Type B pancreatic cell (in vitro differentiated cells): ENCODE results near the gene AMH. TPM values are rescaled to one million over a fixed set of nuclear protein-coding genes. Genes with fewer than 3 reads are reported as not detected.

ENCODE experiments used
- DNase-seq: peaks from one replicate; pipeline ENCODE4 v3.0.0; 2021; ENCODE audit warnings: mixed read lengths; ENCODE audit not compliant: unreplicated experiment; ENCODE audit errors: extremely low spot score
- H3K27ac Mint-ChIP-seq: 2 replicates; pipeline ENCODE4 v1.8.0; 2021; ENCODE audit warnings: mild to moderate bottlenecking, mixed read lengths
- H3K27me3 Mint-ChIP-seq: 2 replicates; pipeline ENCODE4 v1.8.0; 2021; ENCODE audit warnings: mixed read lengths
- H3K36me3 Mint-ChIP-seq: 2 replicates; pipeline ENCODE4 v1.8.0; 2021; ENCODE audit warnings: mixed read lengths
- H3K4me1 Mint-ChIP-seq: one replicate; pipeline ENCODE4 v1.8.0; 2021; ENCODE audit warnings: mixed read lengths; ENCODE audit not compliant: unreplicated experiment
- H3K4me3 Mint-ChIP-seq: 2 replicates; pipeline ENCODE4 v1.8.0; 2021; ENCODE audit warnings: mild to moderate bottlenecking, mixed read lengths
- H3K9me3 Mint-ChIP-seq: 2 replicates; pipeline ENCODE4 v1.8.0; 2021; ENCODE audit warnings: mixed read lengths
- total RNA-seq: library from RNA; stranded (reverse); gene quantifications from 2 replicates; pipeline ENCODE4 v1.2.1, GENCODE V29; 2021; ENCODE audit warnings: low replicate concordance
- TF ChIP-seq, protein P1 (sequence below): fragments of 200-600 bp; sonication (generic); conservative IDR thresholded peaks from 2 replicates; pipeline ENCODE4 v1.5.0; 2021; ENCODE audit warnings: antibody characterized with exemption, mild to moderate bottlenecking

AMH gene
- total RNA-seq, 1 donor from 2014 or later = 49.5 TPM

DNA sequence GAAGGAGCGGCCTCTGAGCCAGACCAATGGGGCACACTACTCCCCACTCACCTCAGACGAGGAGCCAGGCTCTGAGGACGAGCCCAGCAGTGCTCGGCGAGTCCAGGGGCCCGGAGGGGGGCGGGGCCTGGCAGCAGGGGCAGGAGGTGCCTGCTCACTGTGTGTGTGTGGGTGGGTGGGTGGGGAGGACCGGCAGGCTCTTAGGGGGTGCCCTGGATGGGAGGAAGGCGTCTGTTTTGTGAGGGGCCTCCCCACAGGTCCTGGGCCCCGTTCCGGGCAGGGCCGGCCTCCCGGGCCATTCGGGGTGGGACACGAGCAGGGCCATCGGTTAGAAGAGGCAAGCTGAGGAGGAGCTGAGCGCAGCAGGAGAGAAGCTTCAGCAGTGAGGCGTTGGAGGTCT lies 25.7 kb upstream of the AMH start:
- no peak for DNase-seq
- Mint-ChIP-seq H3K27me3 (no peaks in the 10 kb centered on the region), H3K9me3 (no peaks in the 10 kb centered on the region), H3K36me3 (no peaks in the 10 kb centered on the region), H3K4me1 (no peaks in the 10 kb centered on the region), H3K27ac (no peak overlapping the region), H3K4me3 (no peak overlapping the region)
- TF ChIP-seq, protein P1, sequence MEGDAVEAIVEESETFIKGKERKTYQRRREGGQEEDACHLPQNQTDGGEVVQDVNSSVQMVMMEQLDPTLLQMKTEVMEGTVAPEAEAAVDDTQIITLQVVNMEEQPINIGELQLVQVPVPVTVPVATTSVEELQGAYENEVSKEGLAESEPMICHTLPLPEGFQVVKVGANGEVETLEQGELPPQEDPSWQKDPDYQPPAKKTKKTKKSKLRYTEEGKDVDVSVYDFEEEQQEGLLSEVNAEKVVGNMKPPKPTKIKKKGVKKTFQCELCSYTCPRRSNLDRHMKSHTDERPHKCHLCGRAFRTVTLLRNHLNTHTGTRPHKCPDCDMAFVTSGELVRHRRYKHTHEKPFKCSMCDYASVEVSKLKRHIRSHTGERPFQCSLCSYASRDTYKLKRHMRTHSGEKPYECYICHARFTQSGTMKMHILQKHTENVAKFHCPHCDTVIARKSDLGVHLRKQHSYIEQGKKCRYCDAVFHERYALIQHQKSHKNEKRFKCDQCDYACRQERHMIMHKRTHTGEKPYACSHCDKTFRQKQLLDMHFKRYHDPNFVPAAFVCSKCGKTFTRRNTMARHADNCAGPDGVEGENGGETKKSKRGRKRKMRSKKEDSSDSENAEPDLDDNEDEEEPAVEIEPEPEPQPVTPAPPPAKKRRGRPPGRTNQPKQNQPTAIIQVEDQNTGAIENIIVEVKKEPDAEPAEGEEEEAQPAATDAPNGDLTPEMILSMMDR = no peak

DNA sequence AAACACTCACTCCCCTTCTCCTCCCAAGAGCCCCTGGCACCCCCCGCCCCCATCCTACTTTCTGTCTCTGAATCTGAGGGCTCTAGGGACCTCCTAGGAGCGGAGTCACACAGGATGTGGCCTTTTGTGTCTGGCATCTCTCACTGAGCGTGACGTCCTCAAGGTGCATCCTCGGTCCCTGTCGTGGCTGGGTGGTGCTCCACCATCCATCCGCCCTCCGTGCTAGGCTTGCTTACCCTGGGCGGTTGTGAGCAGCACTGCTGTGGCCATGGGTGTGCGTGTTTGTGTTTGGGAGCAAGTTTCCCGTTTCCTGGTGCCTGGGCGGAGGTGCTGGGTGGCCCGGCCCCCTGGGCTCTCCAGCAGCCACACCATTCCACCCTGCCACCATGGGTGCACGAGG lies 25.2 kb upstream of the AMH start:
- Mint-ChIP-seq H3K27ac (peak overlapping the region; percentile 58), H3K27me3 (no peaks in the 10 kb centered on the region), H3K4me1 (no peaks in the 10 kb centered on the region), H3K9me3 (no peaks in the 10 kb centered on the region), H3K36me3 (no peaks in the 10 kb centered on the region), H3K4me3 (no peak overlapping the region)
- TF ChIP-seq, protein P1 = no peak
- no peak for DNase-seq

DNA sequence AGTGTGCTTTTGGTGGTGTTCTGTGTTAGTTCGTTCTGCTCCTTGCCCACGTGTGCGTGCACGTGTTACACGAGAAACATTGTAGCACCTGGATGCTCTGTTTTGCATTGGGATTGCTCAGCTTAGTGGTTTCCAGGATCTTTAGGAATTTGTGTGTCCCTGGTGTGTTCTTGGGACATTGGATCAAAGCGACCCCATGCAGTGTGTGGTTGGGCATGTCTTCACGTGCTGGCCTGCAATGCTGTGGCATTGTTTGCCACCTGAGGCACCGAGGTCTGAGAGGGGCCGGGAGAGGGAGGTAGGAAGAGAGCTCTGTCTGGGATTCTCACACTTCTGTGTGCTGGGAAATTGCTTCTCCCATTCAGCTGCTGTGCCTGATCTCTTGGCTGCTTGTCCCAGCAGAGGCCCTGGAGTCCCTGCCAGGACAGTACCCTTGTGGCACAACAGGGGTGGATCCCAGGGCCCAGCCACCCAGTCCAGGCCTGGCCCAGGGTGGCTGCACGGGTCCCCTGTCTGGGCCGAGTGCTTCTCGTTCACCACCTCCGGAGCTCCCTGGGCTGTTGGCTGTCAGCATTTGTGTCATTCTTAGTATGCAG lies 24.3 kb upstream of the AMH start:
- Mint-ChIP-seq H3K27me3 (no peaks in the 10 kb centered on the region), H3K27ac (peak overlapping the region; percentile 58), H3K36me3 (no peaks in the 10 kb centered on the region), H3K9me3 (no peaks in the 10 kb centered on the region), H3K4me1 (no peaks in the 10 kb centered on the region), H3K4me3 (no peak overlapping the region)
- TF ChIP-seq, protein P1 = no peak
- DNase-seq = no peak

DNA sequence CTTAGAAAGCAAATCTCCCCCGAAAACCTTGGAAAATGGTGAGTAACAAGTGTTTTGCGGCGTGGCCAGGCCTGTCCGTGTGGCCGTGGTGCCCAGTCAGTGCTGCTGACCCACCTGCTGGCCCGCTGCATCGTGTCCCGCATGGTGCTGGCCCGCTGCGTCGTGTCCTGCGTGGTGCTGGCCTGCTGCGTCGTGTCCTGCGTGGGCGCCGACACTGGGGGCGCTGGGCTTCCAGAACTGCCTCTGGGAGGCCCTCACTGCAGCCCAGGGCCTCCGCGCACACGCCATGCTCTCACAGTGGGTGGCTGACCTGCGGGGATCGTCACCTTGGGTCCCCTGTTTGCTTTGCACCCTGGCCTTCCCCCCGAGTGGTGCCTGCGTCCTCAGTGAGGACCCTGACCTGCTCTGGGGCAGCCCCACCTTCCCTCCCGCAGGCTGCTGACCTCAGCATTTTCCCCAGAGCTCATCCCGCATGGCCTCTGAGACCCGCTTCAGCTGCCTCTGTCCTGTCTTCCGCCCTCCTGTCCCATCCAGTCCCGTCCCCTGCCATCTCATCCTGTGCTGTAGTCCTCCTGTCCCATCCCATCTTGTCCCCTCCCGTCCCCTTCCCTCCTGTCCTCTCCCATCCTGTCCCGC lies 23.6 kb upstream of the AMH start:
- no peak overlapping the region for H3K27ac Mint-ChIP-seq
- no peaks in the 10 kb centered on the region for H3K9me3 Mint-ChIP-seq
- no peaks in the 10 kb centered on the region for H3K27me3 Mint-ChIP-seq
- H3K4me1 Mint-ChIP-seq = no peaks in the 10 kb centered on the region
- H3K4me3 Mint-ChIP-seq = no peak overlapping the region
- TF ChIP-seq, protein P1 = no peak
- DNase-seq = no peak
- H3K36me3 Mint-ChIP-seq = no peaks in the 10 kb centered on the region

DNA sequence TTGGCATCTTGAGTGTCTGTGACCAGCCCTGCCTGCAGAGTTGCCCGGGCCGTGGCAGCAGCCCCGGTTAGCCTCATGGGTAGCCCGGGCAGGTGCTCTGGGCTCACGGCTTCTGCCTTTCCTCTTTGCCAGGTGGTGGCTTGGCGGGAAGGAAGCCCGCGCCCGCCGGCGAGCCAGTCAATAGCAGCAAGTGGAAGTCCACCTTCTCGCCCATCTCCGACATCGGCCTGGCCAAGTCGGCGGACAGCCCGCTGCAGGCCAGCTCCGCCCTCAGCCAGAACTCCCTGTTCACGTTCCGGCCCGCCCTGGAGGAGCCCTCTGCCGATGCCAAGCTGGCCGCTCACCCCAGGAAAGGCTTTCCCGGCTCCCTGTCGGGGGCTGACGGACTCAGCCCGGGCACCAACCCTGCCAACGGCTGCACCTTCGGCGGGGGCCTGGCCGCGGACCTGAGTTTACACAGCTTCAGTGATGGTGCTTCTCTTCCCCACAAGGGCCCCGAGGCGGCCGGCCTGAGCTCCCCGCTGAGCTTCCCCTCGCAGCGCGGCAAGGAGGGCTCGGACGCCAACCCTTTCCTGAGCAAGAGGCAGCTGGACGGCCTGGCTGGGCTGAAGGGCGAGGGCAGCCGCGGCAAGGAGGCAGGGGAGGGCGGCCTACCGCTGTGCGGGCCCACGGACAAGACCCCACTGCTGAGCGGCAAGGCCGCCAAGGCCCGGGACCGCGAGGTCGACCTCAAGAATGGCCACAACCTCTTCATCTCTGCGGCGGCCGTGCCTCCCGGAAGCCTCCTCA lies 22.9 kb upstream of the AMH start:
- Mint-ChIP-seq H3K9me3 (no peaks in the 10 kb centered on the region), H3K4me3 (no peak overlapping the region), H3K27me3 (no peaks in the 10 kb centered on the region), H3K27ac (no peak overlapping the region), H3K36me3 (no peaks in the 10 kb centered on the region), H3K4me1 (no peaks in the 10 kb centered on the region)
- TF ChIP-seq, protein P1 = no peak
- DNase-seq = no peak
